A549 (cell line): ENCODE results near the gene PDSS2.

Experiments
- CBX2 ChIP-seq: fragments of 200-600 bp; sonication (generic); IDR thresholded peaks from 2 replicates; pipeline ENCODE4 v1.6.1; 2016; ENCODE audit warnings: low read depth, mild to moderate bottlenecking, borderline replicate concordance
- HDAC2 ChIP-seq: fragments of 200-600 bp; sonication (generic); IDR thresholded peaks from 2 replicates; pipeline ENCODE4 v1.6.1; 2016
- MAFK ChIP-seq: fragments of 450-650 bp; IDR thresholded peaks from 2 replicates; pipeline ENCODE4 v1.6.1; 2014; ENCODE audit not compliant: partially characterized antibody
- MYC ChIP-seq: IDR thresholded peaks from 2 replicates; pipeline ENCODE4 v1.6.1; 2012; ENCODE audit warnings: mild to moderate bottlenecking, inconsistent platforms, low read length, improper control_type of control experiment, borderline replicate concordance
- PBX3 ChIP-seq: IDR thresholded peaks from 2 replicates; pipeline ENCODE4 v1.6.1; 2012
- PHF8 ChIP-seq: fragments of 200-600 bp; sonication (generic); IDR thresholded peaks from 2 replicates; pipeline ENCODE4 v1.6.1; 2016; ENCODE audit warnings: low read depth, mild to moderate bottlenecking, antibody characterized with exemption, moderate library complexity, borderline replicate concordance
- POLR2A ChIP-seq: IDR thresholded peaks from 2 replicates; pipeline ENCODE4 v1.6.1; 2012; ENCODE audit warnings: mild to moderate bottlenecking, low read length
- RAD21 ChIP-seq, 2 experiments: fragments of >200 bp in 1 of 2; sonication (Bioruptor Twin) in 1 of 2; formaldehyde crosslinking in 1 of 2; IDR thresholded peaks in 1 of 2; conservative IDR thresholded peaks in 1 of 2; 2 replicates in 1 of 2; 3 replicates in 1 of 2; pipeline ENCODE4 v1.6.1; 2012 to 2018; ENCODE audit warnings: inconsistent platforms in 1 of 2
- RCOR1 ChIP-seq: fragments of 150-350 bp; IDR thresholded peaks from 2 replicates; pipeline ENCODE4 v1.6.1; 2014; ENCODE audit warnings: antibody characterized with exemption, low read length, low read depth
- TP53 ChIP-seq: fragments of 250-450 bp; sonication (Bioruptor Pico); IDR thresholded peaks from 2 replicates; pipeline ENCODE4 v1.5.0; 2021; ENCODE audit warnings: mild to moderate bottlenecking, moderate library complexity
- TF ChIP-seq, protein P1 (sequence below): fragments of >200 bp; sonication (Bioruptor Twin); formaldehyde crosslinking; IDR thresholded peaks from 3 replicates; pipeline ENCODE4 v1.5.1; 2016
- TF ChIP-seq, protein P2 (sequence below): fragments of 200-600 bp; sonication (generic); IDR thresholded peaks from 2 replicates; pipeline ENCODE4 v1.6.1; 2016; ENCODE audit warnings: antibody characterized with exemption, mild to moderate bottlenecking, moderate library complexity

DNA sequence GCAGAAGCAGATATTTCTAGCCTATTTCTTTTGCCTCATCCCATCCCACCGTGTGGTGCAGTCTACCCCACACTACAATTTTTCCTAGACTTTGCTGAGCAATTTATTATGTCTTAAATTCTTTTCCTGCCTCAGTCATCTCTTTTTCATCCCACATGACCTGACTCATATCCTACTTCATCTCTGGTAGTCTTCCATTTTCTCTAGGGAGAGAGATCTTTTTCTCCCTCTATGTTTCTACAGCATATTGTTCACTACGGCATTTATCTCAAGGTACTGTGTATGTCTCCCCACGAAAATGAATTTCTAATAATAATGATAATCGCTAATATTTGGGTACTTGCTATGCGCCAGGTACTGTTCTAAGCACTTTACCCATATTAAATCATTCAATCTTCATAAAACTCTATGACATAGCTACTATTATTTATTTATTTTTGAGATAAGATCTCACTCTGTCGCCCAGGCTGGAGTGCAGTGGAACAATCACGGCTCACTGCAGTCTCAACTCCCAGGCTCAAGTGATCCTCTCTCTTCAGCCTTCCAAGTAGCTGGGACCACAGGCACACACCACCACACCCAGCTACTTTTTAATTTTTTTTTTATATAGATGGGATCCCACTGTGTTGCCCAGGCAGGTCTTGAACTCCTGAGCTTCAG is 15.6 kb downstream of the PDSS2 start:
- TF ChIP-seq, protein P1, sequence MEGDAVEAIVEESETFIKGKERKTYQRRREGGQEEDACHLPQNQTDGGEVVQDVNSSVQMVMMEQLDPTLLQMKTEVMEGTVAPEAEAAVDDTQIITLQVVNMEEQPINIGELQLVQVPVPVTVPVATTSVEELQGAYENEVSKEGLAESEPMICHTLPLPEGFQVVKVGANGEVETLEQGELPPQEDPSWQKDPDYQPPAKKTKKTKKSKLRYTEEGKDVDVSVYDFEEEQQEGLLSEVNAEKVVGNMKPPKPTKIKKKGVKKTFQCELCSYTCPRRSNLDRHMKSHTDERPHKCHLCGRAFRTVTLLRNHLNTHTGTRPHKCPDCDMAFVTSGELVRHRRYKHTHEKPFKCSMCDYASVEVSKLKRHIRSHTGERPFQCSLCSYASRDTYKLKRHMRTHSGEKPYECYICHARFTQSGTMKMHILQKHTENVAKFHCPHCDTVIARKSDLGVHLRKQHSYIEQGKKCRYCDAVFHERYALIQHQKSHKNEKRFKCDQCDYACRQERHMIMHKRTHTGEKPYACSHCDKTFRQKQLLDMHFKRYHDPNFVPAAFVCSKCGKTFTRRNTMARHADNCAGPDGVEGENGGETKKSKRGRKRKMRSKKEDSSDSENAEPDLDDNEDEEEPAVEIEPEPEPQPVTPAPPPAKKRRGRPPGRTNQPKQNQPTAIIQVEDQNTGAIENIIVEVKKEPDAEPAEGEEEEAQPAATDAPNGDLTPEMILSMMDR: no peak
- no peak for TF ChIP-seq MAFK
- no peak for TF ChIP-seq TP53 (CRISPR knock-in tag)
- TF ChIP-seq HDAC2: no peak
- TF ChIP-seq CBX2: no peak
- TF ChIP-seq MYC: no peak
- TF ChIP-seq PBX3: no peak
- TF ChIP-seq, protein P2, sequence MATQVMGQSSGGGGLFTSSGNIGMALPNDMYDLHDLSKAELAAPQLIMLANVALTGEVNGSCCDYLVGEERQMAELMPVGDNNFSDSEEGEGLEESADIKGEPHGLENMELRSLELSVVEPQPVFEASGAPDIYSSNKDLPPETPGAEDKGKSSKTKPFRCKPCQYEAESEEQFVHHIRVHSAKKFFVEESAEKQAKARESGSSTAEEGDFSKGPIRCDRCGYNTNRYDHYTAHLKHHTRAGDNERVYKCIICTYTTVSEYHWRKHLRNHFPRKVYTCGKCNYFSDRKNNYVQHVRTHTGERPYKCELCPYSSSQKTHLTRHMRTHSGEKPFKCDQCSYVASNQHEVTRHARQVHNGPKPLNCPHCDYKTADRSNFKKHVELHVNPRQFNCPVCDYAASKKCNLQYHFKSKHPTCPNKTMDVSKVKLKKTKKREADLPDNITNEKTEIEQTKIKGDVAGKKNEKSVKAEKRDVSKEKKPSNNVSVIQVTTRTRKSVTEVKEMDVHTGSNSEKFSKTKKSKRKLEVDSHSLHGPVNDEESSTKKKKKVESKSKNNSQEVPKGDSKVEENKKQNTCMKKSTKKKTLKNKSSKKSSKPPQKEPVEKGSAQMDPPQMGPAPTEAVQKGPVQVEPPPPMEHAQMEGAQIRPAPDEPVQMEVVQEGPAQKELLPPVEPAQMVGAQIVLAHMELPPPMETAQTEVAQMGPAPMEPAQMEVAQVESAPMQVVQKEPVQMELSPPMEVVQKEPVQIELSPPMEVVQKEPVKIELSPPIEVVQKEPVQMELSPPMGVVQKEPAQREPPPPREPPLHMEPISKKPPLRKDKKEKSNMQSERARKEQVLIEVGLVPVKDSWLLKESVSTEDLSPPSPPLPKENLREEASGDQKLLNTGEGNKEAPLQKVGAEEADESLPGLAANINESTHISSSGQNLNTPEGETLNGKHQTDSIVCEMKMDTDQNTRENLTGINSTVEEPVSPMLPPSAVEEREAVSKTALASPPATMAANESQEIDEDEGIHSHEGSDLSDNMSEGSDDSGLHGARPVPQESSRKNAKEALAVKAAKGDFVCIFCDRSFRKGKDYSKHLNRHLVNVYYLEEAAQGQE: no peak
- TF ChIP-seq RCOR1: no peak
- no peak for TF ChIP-seq POLR2A
- TF ChIP-seq PHF8: no peak
- TF ChIP-seq RAD21 (conservative IDR thresholded peaks at IDR 0.05 in 1 of 2, IDR thresholded peaks at IDR 0.05 in 1 of 2): no peak
